GM12878 (cell line): ENCODE data around the gene IL1B.

Experiments
- POLR2A ChIP-seq: IDR thresholded peaks from 2 replicates; pipeline ENCODE4 v1.6.1; 2011; ENCODE audit warnings: low read depth, mild to moderate bottlenecking, low read length
- PRDM15 ChIP-seq: fragments of 450-650 bp; formaldehyde crosslinking; IDR thresholded peaks from 2 replicates; pipeline ENCODE4 v1.4.0; 2020; ENCODE audit warnings: mild to moderate bottlenecking, moderate library complexity

GRCh38 chr2:112886291-112886690 is 49.7 kb upstream of the IL1B start:
- TF ChIP-seq PRDM15 (CRISPR knock-in tag) (no peak), POLR2A (no peak)
